Measurements from ENCODE around the gene TSPAN8.
"Not testable (repeated sequence)": the region's sequence is repeated elsewhere in the genome, so short reads cannot be mapped to it uniquely, and the experiment has no call there.

TSPAN8 gene

GRCh38 chr12:71157601-71158233, at the start of gene TSPAN8:
TSPAN8 (minus strand) TSS chr12:71157999; CDS start chr12:71157678, 321 bp downstream.
- no peak for DNase-seq (ENCODE audit: low spot score)

DNA sequence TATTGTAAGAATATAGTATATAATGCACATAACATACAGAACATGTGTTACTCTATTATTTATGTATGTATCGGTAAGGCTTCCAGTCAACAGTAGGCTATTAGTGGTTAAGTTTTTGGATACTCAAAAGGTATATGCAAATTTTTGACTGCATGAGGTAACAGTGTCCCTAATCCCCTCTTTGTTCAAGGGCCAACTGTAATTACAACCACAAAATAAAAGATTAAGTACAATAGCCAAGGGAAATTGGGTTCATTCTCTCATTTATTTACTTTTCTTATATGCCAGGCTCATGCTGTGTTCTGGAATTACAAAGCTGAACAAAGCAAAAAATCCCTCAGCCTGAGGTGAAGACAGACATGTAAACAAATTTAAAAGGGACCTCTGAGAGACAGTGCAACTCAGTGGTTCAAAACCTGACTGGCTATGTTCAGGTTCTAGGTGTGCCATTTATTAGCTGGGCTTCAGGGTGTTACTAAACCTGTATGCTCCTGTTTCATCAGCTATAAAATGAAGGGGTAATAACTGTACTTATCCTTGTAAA, 43.4 kb upstream of the TSPAN8 start:
- DNase-seq (ENCODE audit: low spot score): no peak

DNA sequence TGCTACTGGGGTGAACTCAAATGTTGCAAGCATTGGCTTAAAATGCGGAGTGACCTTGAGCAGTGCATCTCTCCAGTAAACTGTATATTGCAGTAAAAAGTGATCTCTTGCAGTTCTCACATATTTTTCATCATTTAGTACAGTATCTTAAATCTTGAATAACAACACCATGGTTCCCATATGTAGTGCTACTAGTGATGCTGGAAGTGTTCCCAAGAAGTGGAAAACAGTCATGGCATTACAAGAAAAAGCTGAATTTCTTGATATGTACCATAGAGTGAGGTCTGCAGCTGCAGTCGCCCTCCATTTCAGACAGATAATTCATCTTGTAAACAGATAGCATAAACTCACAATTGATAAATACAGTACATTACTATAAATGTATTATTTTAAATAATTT, 42.9 kb upstream of the TSPAN8 start:
- no peak for DNase-seq (ENCODE audit: low spot score)

DNA sequence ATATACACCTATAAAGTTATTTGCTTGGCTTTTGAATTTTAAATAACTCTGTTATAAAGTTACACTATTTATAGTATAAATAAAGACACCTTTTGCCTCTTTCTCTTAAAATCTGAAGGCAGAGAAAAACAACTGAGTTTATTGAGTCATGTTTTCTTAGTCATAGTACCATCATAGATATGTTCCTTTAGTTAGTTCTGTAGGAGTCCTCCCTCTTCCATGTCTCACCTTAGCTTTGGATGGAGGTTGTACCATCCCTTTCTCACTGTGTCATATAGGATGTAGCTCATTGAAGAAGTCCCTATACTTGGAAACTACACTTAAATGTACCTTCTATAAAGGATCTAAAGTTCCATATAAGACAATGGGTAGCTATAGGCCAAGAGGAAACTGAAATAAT, 39.7 kb upstream of the TSPAN8 start:
- no peak for DNase-seq (ENCODE audit: low spot score)

- no peak for DNase-seq (ENCODE audit: low spot score)
These were observed 37.6 kb upstream of the TSPAN8 start for GRCh38 chr12:71195338-71195896.

DNA sequence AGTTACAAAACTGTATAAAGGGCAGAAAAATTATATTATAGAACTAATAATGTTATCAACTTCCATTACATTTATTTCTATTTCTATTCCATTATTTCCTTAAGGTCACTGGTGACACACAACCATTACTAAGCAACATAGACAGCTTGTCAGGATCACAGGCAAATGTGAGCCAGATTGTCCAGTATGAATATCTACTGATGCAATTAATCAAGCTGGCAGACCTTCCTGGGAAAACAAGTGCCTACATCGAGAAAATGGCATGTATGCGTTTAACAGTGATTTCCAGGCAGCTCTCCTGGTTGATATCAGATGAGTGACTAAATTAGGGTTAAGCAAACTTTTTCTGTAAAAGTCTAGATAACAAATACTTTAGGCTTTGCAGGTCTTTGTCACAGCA, 36.9 kb upstream of the TSPAN8 start:
- no peak for DNase-seq (ENCODE audit: low spot score)

DNA sequence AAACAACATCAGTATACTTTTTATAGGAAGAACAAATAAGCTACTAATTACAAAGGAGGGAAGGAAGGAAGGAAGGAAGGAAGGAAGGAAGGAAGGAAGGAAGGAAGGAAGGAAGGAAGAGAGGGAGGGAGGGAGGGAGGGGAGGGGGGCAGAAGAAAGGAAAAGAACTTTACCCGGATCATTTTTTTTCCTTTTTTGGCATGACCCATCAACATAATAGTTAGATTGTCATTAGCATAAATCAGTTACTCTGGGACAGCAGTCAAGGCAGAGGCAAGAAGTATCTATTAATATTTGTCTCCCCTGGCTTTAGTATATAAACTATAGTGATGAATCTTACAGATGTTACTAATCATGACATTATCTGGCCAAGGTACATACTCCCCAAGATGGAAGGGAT, 35.2 kb upstream of the TSPAN8 start:
- no peak for DNase-seq (ENCODE audit: low spot score)

DNA sequence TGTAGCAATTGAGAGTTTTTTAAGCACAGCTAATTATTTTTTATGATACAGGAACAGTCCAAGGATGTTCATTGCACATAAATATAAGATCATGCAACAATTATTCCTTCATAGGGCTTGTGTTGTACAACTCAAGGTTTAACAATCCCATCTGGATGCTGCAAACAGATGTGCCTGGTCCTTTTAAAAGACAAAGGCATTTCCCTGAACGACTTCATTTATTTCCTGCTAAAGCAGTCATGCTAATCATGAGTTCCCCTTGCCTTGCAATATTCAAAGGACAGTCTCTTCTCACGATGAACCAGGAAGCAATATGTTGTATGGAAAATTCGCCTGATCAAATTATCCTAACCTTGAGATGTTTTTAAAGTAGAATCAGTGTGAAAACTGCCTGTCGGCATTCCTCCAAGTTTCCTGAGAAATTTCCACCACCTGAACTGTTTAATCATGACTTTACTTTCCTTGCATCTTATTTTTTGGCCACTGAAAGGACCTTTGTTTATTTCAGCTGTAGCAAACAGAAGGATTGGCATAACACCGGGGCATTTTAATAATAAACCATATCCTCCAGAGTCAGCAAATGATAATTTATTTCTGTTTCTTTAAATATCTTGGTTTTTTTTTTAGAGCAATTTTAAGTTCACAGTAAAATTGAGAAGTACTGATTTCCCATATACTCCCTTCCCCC, 33.9 kb upstream of the TSPAN8 start:
- no peak for DNase-seq (ENCODE audit: low spot score)

DNA sequence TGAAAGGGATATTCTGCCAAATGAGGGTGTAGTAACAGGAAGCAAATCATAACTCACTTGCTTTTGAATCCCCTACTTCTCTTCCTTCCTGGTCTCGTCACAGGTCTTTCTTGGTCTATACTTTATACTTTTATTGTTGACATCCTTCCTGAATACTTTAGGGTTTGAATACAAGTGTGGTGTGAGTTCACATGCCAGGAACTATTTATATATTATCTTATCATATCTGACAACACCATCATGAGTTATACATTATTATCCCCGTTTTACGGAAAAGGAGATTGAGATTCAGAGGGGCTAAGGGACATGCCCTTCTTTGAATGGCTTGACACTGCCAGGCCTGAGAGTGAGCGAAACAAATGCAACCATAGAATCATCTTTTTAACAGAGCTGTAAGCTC, 33.0 kb upstream of the TSPAN8 start:
- no peak for DNase-seq (ENCODE audit: low spot score)

- no peak for DNase-seq (ENCODE audit: low spot score)
These were observed 29.6 kb upstream of the TSPAN8 start for GRCh38 chr12:71187379-71187778.

- no peak for DNase-seq (ENCODE audit: low spot score)
These were observed 28.9 kb upstream of the TSPAN8 start for GRCh38 chr12:71186571-71187288.

DNA sequence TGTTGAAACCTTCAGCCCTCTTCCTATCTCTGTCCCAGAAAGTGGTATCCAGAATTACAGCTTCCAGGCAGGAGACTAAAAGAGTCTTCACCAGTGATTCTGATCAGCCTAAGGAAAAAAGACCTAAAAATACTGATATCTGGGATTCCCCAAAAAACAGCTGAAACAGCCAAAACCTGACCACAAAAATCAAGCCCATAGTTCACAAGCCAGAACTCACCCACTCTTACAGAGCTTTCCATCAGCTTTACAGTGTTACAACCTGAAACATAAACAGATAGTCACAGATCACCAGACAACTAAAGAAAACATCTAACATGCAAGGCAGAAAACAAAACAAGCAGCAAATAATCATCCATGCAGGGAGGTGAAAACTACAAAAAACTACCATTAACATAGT, 26.0 kb upstream of the TSPAN8 start:
- no peak for DNase-seq (ENCODE audit: low spot score)

DNA sequence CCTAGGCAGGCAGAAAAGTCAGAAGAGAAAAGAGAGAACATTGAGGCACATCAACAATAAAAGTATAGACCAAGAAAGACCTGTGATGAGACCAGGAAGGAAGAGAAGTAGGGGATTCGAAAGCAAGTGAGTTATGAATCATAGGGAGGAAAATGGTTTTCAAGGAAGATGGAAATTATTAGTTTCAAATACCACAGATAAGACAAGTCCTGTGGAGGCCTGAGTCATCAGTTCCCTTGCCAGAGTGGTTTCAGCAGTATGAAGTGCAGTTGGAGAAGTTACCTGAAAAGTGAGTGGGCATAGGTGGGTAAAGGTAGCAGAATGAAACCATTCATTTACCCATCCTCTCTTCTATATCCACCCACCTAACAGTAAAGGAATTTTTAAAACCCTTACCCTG, 25.2 kb upstream of the TSPAN8 start:
- no peak for DNase-seq (ENCODE audit: low spot score)

GRCh38 chr12:71178162-71178561, 20.4 kb upstream of the TSPAN8 start:
- no peak for DNase-seq (ENCODE audit: low spot score)

GRCh38 chr12:71174825-71175224, 17.0 kb upstream of the TSPAN8 start:
- DNase-seq (ENCODE audit: low spot score): no peak

GRCh38 chr12:71174146-71174545, 16.3 kb upstream of the TSPAN8 start:
- DNase-seq (ENCODE audit: low spot score): no peak

- DNase-seq (ENCODE audit: low spot score): no peak
These were observed 12.7 kb upstream of the TSPAN8 start for GRCh38 chr12:71170456-71170855.

DNA sequence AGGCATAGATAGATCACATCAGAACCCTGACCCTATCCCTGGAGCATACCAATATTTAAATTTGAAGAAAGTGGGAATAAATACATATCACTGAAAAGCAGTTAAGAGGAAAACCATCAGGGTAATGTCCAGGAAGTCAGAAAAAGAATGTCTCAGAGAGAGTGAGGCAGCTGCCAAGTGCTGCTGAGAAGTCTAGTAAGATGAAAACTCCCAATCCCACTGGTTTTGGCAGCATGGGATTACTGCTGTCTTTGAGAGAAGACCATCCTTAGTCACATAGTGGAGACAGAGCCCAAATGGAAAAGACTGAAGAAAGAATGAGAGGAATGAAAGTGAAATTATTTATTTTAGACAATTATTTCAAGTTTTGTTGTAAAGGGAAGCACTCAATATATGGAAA, 11.5 kb upstream of the TSPAN8 start:
- DNase-seq (ENCODE audit: low spot score): no peak

DNA sequence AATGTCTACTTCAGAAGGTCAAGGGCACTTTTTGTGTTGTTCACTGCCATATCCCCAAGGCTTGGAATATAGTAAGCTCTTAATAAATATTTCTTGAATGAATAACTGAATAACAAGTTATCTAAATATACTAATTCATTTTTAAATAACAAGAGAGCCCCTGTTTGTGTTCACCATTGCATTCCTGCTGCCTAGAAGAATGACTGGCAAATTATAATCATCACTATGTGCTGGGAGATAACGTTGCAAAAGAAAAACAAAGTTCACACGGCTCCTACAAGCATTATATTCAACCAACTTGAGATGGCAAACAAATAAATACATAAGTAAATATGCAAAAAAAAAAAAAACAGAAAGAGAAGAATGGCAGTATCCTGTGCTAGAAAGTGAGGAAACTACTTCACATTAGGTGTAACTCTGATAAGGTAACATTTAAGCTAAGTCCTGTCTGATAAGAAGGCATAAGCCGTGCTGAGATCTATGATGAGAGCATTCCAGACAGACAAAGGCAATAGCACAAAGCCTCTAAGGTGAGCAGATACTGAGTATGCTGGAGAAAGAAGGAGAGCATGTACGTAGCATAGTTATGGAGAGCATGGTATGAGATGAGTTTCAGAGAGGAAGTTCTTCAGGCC, 9.2 kb upstream of the TSPAN8 start:
- DNase-seq (ENCODE audit: low spot score): no peak

DNA sequence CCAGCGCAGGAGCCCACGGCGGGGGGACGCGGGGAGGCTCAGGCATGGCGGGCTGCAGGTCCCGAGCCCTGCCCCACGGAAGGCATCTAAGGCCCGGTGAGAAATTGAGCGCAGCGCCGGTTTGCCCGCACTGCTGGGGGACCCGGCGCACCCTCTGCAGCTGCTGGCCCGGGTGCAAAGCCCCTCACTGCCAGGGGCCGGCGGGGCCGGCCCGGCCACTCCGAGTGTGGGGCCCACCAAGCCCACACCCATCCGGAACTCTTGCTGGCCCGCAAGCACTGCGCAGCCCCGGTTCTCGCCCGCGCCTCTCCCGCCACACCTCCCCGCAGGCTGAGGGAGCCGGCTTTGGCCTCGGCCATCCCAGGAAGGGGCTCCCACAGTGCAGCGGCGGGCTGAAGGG, 8.5 kb upstream of the TSPAN8 start:
- DNase-seq (ENCODE audit: low spot score): no peak

DNA sequence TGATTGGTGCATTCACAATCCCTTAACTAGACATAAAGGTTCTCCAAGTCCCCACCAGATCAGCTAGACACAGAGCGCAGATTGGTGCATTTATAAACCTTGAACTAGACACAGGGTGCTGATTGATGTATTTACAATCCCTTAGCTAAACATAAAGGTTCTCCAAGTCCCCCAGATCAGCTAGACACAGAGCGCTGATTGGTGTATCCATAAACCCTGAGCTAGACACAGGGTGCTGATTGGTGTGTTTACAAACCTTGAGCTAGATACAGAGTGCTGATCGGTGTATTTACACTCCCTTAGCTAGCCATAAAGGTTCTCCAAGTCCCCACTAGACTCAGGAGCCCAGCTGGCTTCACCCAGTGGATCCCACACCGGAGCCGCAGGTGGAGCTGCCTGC, 8.0 kb upstream of the TSPAN8 start:
- not testable (repeated sequence) for DNase-seq (ENCODE audit: low spot score)

GRCh38 chr12:71164568-71165197, 6.9 kb upstream of the TSPAN8 start:
- DNase-seq (ENCODE audit: low spot score): no peak
